Nephron (organoid): ENCODE measurements around the gene PON2.
"Not testable (repeated sequence)": the region's sequence is repeated elsewhere in the genome, so short reads cannot be mapped to it uniquely, and the experiment has no call there.

Experiments
- H3K27ac Mint-ChIP-seq, 3 experiments: 2 replicates each; pipeline ENCODE4 v1.8.0; 2020; ENCODE audit warnings: mixed read lengths in 3 of 3, mild to moderate bottlenecking in 2 of 3, moderate library complexity in 1 of 3
- H3K27me3 Mint-ChIP-seq: 2 replicates; pipeline ENCODE4 v1.8.0; 2021; ENCODE audit warnings: low read depth, mild to moderate bottlenecking, moderate library complexity, mixed read lengths
- H3K36me3 Mint-ChIP-seq: 2 replicates; pipeline ENCODE4 v1.8.0; 2020; ENCODE audit warnings: low read depth, mixed read lengths
- H3K4me1 Mint-ChIP-seq: 2 replicates; pipeline ENCODE4 v1.8.0; 2020; ENCODE audit warnings: mixed read lengths
- H3K4me3 Mint-ChIP-seq, 3 experiments: 2 replicates each; pipeline ENCODE4 v1.8.0; 2020; ENCODE audit warnings: mild to moderate bottlenecking in 3 of 3, mixed read lengths in 3 of 3, moderate library complexity in 2 of 3
- H3K9me3 Mint-ChIP-seq: 2 replicates; pipeline ENCODE4 v1.8.0; 2020; ENCODE audit warnings: mixed read lengths
- CTCF ChIP-seq, 3 experiments: fragments of 200-600 bp; sonication (generic); IDR thresholded peaks; one replicate each; pipeline ENCODE4 v1.5.0; 2021; ENCODE audit warnings: antibody characterized with exemption in 3 of 3; ENCODE audit not compliant: unreplicated experiment in 3 of 3

PON2 gene

GRCh38 chr7:95470452-95470851, 35.6 kb upstream of the PON2 start:
- no peak for TF ChIP-seq CTCF (IDR thresholded peaks at IDR 0.05; ENCODE audit: unreplicated experiment in 3 of 3)
- no peak overlapping the region for H3K4me3 Mint-ChIP-seq
- peaks cover 3% of the 10 kb centered on the region for H3K27me3 Mint-ChIP-seq
- H3K9me3 Mint-ChIP-seq = no peaks in the 10 kb centered on the region
- peaks cover 44% of the 10 kb centered on the region for H3K4me1 Mint-ChIP-seq
- no peaks in the 10 kb centered on the region for H3K36me3 Mint-ChIP-seq
- peak overlapping the region; percentile 76 to 84 (median 81) for H3K27ac Mint-ChIP-seq

GRCh38 chr7:95469848-95470247, 35.0 kb upstream of the PON2 start:
- Mint-ChIP-seq H3K27ac (peak overlapping the region; percentile 76 to 84 (median 81)), H3K9me3 (no peaks in the 10 kb centered on the region), H3K4me3 (no peak overlapping the region), H3K36me3 (no peaks in the 10 kb centered on the region), H3K27me3 (peaks cover 3% of the 10 kb centered on the region), H3K4me1 (peaks cover 44% of the 10 kb centered on the region)
- no peak for TF ChIP-seq CTCF (IDR thresholded peaks at IDR 0.05; ENCODE audit: unreplicated experiment in 3 of 3)

GRCh38 chr7:95469187-95469586, 34.4 kb upstream of the PON2 start:
- Mint-ChIP-seq H3K27me3 (peaks cover 3% of the 10 kb centered on the region), H3K9me3 (no peaks in the 10 kb centered on the region), H3K4me1 (peaks cover 42% of the 10 kb centered on the region), H3K36me3 (no peaks in the 10 kb centered on the region), H3K4me3 (no peak overlapping the region), H3K27ac (no peak overlapping the region)
- no peak for TF ChIP-seq CTCF (IDR thresholded peaks at IDR 0.05; ENCODE audit: unreplicated experiment in 3 of 3)

GRCh38 chr7:95467912-95468607, 33.2 kb upstream of the PON2 start:
- Mint-ChIP-seq H3K4me3 (no peak overlapping the region), H3K4me1 (peaks cover 31% of the 10 kb centered on the region), H3K27ac (peak overlapping the region in 1 of 3 experiments; percentile 1), H3K27me3 (peaks cover 3% of the 10 kb centered on the region), H3K36me3 (no peaks in the 10 kb centered on the region), H3K9me3 (no peaks in the 10 kb centered on the region)
- TF ChIP-seq CTCF (IDR thresholded peaks at IDR 0.05; ENCODE audit: unreplicated experiment in 3 of 3) = no peak

GRCh38 chr7:95460653-95461052, 25.8 kb upstream of the PON2 start:
- peaks cover 21% of the 10 kb centered on the region for H3K36me3 Mint-ChIP-seq
- H3K9me3 Mint-ChIP-seq = peaks cover 36% of the 10 kb centered on the region
- H3K27ac Mint-ChIP-seq, H3K27me3 Mint-ChIP-seq, H3K4me3 Mint-ChIP-seq, H3K4me1 Mint-ChIP-seq: not testable (repeated sequence)

- peaks cover 36% of the 10 kb centered on the region for H3K9me3 Mint-ChIP-seq
- H3K27ac Mint-ChIP-seq = no peak overlapping the region
- H3K4me1 Mint-ChIP-seq = no peaks in the 10 kb centered on the region
- peaks cover 21% of the 10 kb centered on the region for H3K36me3 Mint-ChIP-seq
- H3K4me3 Mint-ChIP-seq = no peak overlapping the region
- H3K27me3 Mint-ChIP-seq = no peaks in the 10 kb centered on the region
- no peak for TF ChIP-seq CTCF (IDR thresholded peaks at IDR 0.05; ENCODE audit: unreplicated experiment in 3 of 3)
Observed at GRCh38 chr7:95457947-95458346, 23.1 kb upstream of the PON2 start.
